GM12872 (cell line): Measurements from ENCODE around the gene ZNF444.
"Not testable (repeated sequence)": the region's sequence is repeated elsewhere in the genome, so short reads cannot be mapped to it uniquely, and the experiment has no call there.

ENCODE experiments used
- CTCF ChIP-seq: IDR thresholded peaks from 3 replicates; pipeline ENCODE4 v1.5.1; 2011; ENCODE audit warnings: low read depth, mild to moderate bottlenecking, low read length, moderate library complexity; ENCODE audit not compliant: insufficient read depth

ZNF444 gene

GRCh38 chr19:56163097-56163496 lies 22.0 kb downstream of the ZNF444 start:
- TF ChIP-seq CTCF = no peak

GRCh38 chr19:56167064-56167578 lies 26.0 kb downstream of the ZNF444 start:
- no peak for TF ChIP-seq CTCF

- no peak for TF ChIP-seq CTCF
Observed at GRCh38 chr19:56170261-56170660, 29.2 kb downstream of the ZNF444 start.

GRCh38 chr19:56174086-56174485 lies 33.0 kb downstream of the ZNF444 start:
- no peak for TF ChIP-seq CTCF

GRCh38 chr19:56174550-56174949 lies 33.5 kb downstream of the ZNF444 start:
- TF ChIP-seq CTCF = no peak

GRCh38 chr19:56175861-56176307 lies 34.8 kb downstream of the ZNF444 start, which contains the start of gene GALP:
Gene GALP, plus strand, starts transcription at chr19:56176008. Its CDS starts 1,101 bp downstream, at chr19:56177109.
- not testable (repeated sequence) for TF ChIP-seq CTCF

- TF ChIP-seq CTCF = no peak
Observed at GRCh38 chr19:56176881-56177280, 35.8 kb downstream of the ZNF444 start.
